Heart left ventricle (tissue), 13 donors: ENCODE data around the gene FSTL4.

Experiments
- POLR2A ChIP-seq, 2 donors: fragments of 450-650 bp; IDR thresholded peaks; one replicate each; pipeline ENCODE4 v1.6.1; 2017; ENCODE audit warnings: antibody characterized with exemption in 2 of 2, mild to moderate bottlenecking in 2 of 2, moderate library complexity in 2 of 2
- TF ChIP-seq, protein P1 (sequence below), 12 donors: fragments of 200-600 bp; sonication (generic) in 4 of 12; IDR thresholded peaks; one replicate each; pipeline versions ENCODE4 v1.5.0 to v1.8.0; 2018 to 2022; ENCODE audit warnings: antibody characterized with exemption in 12 of 12, mild to moderate bottlenecking in 5 of 12
- donor health status: ischemic (EF 13 %, LVEDD 7.1; RV severe dilation, severe dysfunction).
- donor health status: DM: no; HTN: yes; CAD: no.
- donor health status: DM: no; HTN: no; CAD: no.
- donor health status: ischemic (EF 25% LVEDD 6.9; RV normal size, moderate dysfunction).
- donor health status: ischemic (EF 25% LVEDD 5.7; RV mildly dilated, moderate dysfunction).
- donor health status: ischemic (EF 35%, LVEDD 5.7; RV mildly dilated, moderate dysfunction).
- donor health status: nonischemic (EF 11% LVEDD 7.7; RV severe dilation, severe dysfunction).
- donor health status: DM: yes; HTN: yes; CAD: no.
- donor health status: PGD.
- donor health status: ischemic (EF 29% LVEDD 5.4; RV normal size, mild dysfunction).
- donor health status: nonischemic (EF 23%, LVEDD 6.1; RV moderate dilation, normal function).

DNA sequence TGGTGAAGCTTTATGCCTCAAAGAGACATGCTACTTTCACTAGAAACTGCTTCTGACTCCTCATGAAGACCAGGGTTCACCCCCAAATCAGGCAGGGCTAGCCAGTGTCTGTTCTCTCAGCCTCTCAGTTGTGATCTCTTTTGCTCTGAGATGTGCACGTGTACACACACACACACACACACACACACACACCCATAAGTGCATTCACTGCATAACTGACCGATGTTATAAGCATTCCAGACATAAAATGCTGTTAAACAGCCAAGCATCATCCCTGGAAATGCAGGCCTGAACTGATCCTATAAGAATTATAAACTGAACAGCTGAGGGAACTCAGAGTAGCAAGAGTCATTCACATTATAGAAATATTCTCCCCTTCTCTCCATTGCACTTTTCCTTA, 85.0 kb downstream of the FSTL4 start:
- TF ChIP-seq, protein P1, sequence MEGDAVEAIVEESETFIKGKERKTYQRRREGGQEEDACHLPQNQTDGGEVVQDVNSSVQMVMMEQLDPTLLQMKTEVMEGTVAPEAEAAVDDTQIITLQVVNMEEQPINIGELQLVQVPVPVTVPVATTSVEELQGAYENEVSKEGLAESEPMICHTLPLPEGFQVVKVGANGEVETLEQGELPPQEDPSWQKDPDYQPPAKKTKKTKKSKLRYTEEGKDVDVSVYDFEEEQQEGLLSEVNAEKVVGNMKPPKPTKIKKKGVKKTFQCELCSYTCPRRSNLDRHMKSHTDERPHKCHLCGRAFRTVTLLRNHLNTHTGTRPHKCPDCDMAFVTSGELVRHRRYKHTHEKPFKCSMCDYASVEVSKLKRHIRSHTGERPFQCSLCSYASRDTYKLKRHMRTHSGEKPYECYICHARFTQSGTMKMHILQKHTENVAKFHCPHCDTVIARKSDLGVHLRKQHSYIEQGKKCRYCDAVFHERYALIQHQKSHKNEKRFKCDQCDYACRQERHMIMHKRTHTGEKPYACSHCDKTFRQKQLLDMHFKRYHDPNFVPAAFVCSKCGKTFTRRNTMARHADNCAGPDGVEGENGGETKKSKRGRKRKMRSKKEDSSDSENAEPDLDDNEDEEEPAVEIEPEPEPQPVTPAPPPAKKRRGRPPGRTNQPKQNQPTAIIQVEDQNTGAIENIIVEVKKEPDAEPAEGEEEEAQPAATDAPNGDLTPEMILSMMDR (IDR thresholded peaks at IDR 0.05): no peak
- no peak for TF ChIP-seq POLR2A (IDR thresholded peaks at IDR 0.05)
